DMS79 (cell line): ENCODE measurements around the gene RUNX2.

Source experiments
- DNase-seq: peaks from one replicate; lab custom pipeline; 2025; lab: John Stamatoyannopoulos, UW

The RUNX2 gene

GRCh38 chr6:45415788-45416518 lies 87.8 kb downstream of the RUNX2 start:
- no peak for DNase-seq

GRCh38 chr6:45416700-45417099 lies 88.6 kb downstream of the RUNX2 start:
- peak; percentile 34 for DNase-seq

- DNase-seq: no peak
These were observed 89.3 kb downstream of the RUNX2 start for GRCh38 chr6:45417436-45417835.

GRCh38 chr6:45419571-45420082 lies 91.5 kb downstream of the RUNX2 start:
- DNase-seq: peak; percentile 77

- DNase-seq: no peak
These were observed 92.2 kb downstream of the RUNX2 start for GRCh38 chr6:45420083-45420908.

GRCh38 chr6:45420909-45421708 lies 93.0 kb downstream of the RUNX2 start:
- DNase-seq: no peak

GRCh38 chr6:45421709-45422502 lies 93.8 kb downstream of the RUNX2 start:
- peak; percentile 12 for DNase-seq

- peak; percentile 26 for DNase-seq
These were observed 94.5 kb downstream of the RUNX2 start for GRCh38 chr6:45422503-45423110.

GRCh38 chr6:45423111-45423823 lies 95.1 kb downstream of the RUNX2 start:
- no peak for DNase-seq

GRCh38 chr6:45423824-45424450 lies 95.8 kb downstream of the RUNX2 start:
- DNase-seq: no peak

GRCh38 chr6:45424451-45424861 lies 96.3 kb downstream of the RUNX2 start:
- no peak for DNase-seq

- DNase-seq: no peak
These were observed 98.1 kb downstream of the RUNX2 start for GRCh38 chr6:45426251-45426650.

GRCh38 chr6:45427726-45428125 lies 99.6 kb downstream of the RUNX2 start:
- DNase-seq: no peak

- DNase-seq: no peak
These were observed 100.6 kb downstream of the RUNX2 start for GRCh38 chr6:45428727-45429126.

GRCh38 chr6:45430590-45431202 lies 102.6 kb downstream of the RUNX2 start:
- no peak for DNase-seq

GRCh38 chr6:45431317-45432065 lies 103.4 kb downstream of the RUNX2 start:
- DNase-seq: no peak

- DNase-seq: peak; percentile 27
These were observed 104.8 kb downstream of the RUNX2 start for GRCh38 chr6:45432977-45433376.

- DNase-seq: peak; percentile 49
These were observed 105.6 kb downstream of the RUNX2 start for GRCh38 chr6:45433533-45434380.
